B cell (primary cell): Measurements from ENCODE around the gene AHDC1. TPM values are rescaled to one million over a fixed set of nuclear protein-coding genes. Genes with fewer than 3 reads are reported as not detected.

Experiments used
- ATAC-seq: fragments of 200-7000 bp; cut with Tn5 transposase; one replicate; pipeline ENCODE4 v1.10.0; 2021; ENCODE audit warnings: low read depth, mild to moderate bottlenecking, moderate number of reproducible peaks, moderate library complexity
- CTCF ChIA-PET: fragments of 350-600 bp; sonication (Branson Sonifier 250); formaldehyde crosslinking; loops from one replicate; lab custom pipeline; 2021; ENCODE audit warnings: antibody characterized with exemption, inconsistent platforms; lab: Charles Lee
- POLR2A ChIA-PET: fragments of 350-600 bp; sonication (Branson Sonifier 250); formaldehyde crosslinking; loops from one replicate; lab custom pipeline; 2021; ENCODE audit warnings: antibody characterized with exemption; lab: Charles Lee
- DNase-seq: peaks from one replicate; pipeline ENCODE4 v3.0.0; 2013
- H2AFZ ChIP-seq: 2 replicates; pipeline ENCODE4 v1.6.1; 2012; ENCODE audit warnings: mild to moderate bottlenecking, low read depth, low read length; ENCODE audit not compliant: insufficient read depth, poor library complexity, severe bottlenecking
- H3K27ac ChIP-seq, 2 donors: 1 replicate in 1 of 2; 2 replicates in 1 of 2; pipeline ENCODE4 v1.5.1; 2012 to 2013; ENCODE audit warnings: low read length in 2 of 2, mild to moderate bottlenecking in 2 of 2, moderate library complexity in 1 of 2
- H3K27me3 ChIP-seq, 4 experiments: fragments of 200-600 bp in 1 of 4; sonication (generic) in 1 of 4; replicated peaks in 1 of 4; 1 replicate in 2 of 4; 2 replicates in 2 of 4; pipeline versions ENCODE4 v1.6.1 to v1.7.0; 2013 to 2016; ENCODE audit warnings: low read length in 3 of 4, mild to moderate bottlenecking in 2 of 4, mixed read lengths in 1 of 4, moderate library complexity in 1 of 4; ENCODE audit not compliant: insufficient read depth in 4 of 4, control insufficient read depth in 3 of 4; ENCODE audit errors: control extremely low read depth in 1 of 4
- H3K36me3 ChIP-seq, 2 experiments: replicated peaks in 1 of 2; 1 replicate in 1 of 2; 2 replicates in 1 of 2; pipeline versions ENCODE4 v1.6.1 to v1.7.1; 2013; ENCODE audit warnings: low read length in 1 of 2; ENCODE audit not compliant: insufficient read depth in 2 of 2, control insufficient read depth in 1 of 2; ENCODE audit errors: control extremely low read depth in 1 of 2, extremely low read depth in 1 of 2
- H3K4me1 ChIP-seq, 2 donors: fragments of 200-600 bp in 1 of 2; sonication (generic) in 1 of 2; 1 replicate in 1 of 2; 2 replicates in 1 of 2; pipeline versions ENCODE4 v1.5.1 to v1.6.1; 2013 to 2017; ENCODE audit warnings: low read length in 2 of 2; ENCODE audit not compliant: control insufficient read depth in 2 of 2, insufficient read depth in 2 of 2
- H3K4me2 ChIP-seq: replicated peaks from 2 replicates; pipeline ENCODE3; 2012; ENCODE audit warnings: mild to moderate bottlenecking, low read depth, low read length; ENCODE audit not compliant: poor library complexity, severe bottlenecking
- H3K4me3 ChIP-seq, 5 experiments: fragments of 200-600 bp in 1 of 5; sonication (generic) in 1 of 5; 1 replicate in 3 of 5; 2 replicates in 2 of 5; pipeline versions ENCODE4 v1.5.1 to v1.7.0; 2011 to 2016; ENCODE audit warnings: low read length in 4 of 5, mild to moderate bottlenecking in 4 of 5, low read depth in 2 of 5, control low read depth in 1 of 5, moderate library complexity in 1 of 5; ENCODE audit not compliant: insufficient read depth in 1 of 5; ENCODE audit errors: control extremely low read depth in 1 of 5, extremely low read depth in 1 of 5
- H3K79me2 ChIP-seq: fragments of 200-600 bp; sonication (generic); one replicate; pipeline ENCODE4 v1.6.0; 2016; ENCODE audit warnings: low read length; ENCODE audit not compliant: control insufficient read depth, insufficient read depth
- H3K9ac ChIP-seq: fragments of 200-600 bp; sonication (generic); 2 replicates; pipeline ENCODE4 v1.6.1; 2017; ENCODE audit warnings: mild to moderate bottlenecking, low read length, moderate library complexity
- H3K9me3 ChIP-seq, 3 donors: one replicate each; pipeline versions ENCODE4 v1.6.1 to v1.7.1; 2013; ENCODE audit warnings: low read length in 2 of 3; ENCODE audit not compliant: control insufficient read depth in 2 of 3, insufficient read depth in 1 of 3; ENCODE audit errors: control extremely low read depth in 1 of 3
- H4K20me1 ChIP-seq: 2 replicates; pipeline ENCODE4 v1.6.0; 2012; ENCODE audit warnings: mild to moderate bottlenecking, low read length; ENCODE audit not compliant: insufficient read depth, control insufficient read depth, poor library complexity, severe bottlenecking
- H3K27ac Mint-ChIP-seq: one replicate; pipeline ENCODE4 v1.8.0; 2021; ENCODE audit warnings: mixed read lengths
- H3K27me3 Mint-ChIP-seq: one replicate; pipeline ENCODE4 v1.8.0; 2021; ENCODE audit warnings: mixed read lengths
- H3K4me1 Mint-ChIP-seq: one replicate; pipeline ENCODE4 v1.8.0; 2021; ENCODE audit warnings: mixed read lengths
- H3K4me3 Mint-ChIP-seq: one replicate; pipeline ENCODE4 v1.8.0; 2021; ENCODE audit warnings: mixed read lengths
- H3K9me3 Mint-ChIP-seq: one replicate; pipeline ENCODE4 v1.8.0; 2022; ENCODE audit warnings: mixed read lengths; ENCODE audit not compliant: insufficient read depth
- CTCF ChIP-seq: fragments of 200-600 bp; IDR thresholded peaks from one replicate; pipeline ENCODE4 v1.8.0; 2022; ENCODE audit warnings: antibody characterized with exemption, mild to moderate bottlenecking
- EZH2 ChIP-seq: IDR thresholded peaks from 2 replicates; pipeline ENCODE4 v1.6.1; 2012; ENCODE audit warnings: borderline replicate concordance, low read depth, mild to moderate bottlenecking, moderate library complexity, low read length; ENCODE audit not compliant: insufficient read depth, poor library complexity, severe bottlenecking
- WGBS: methylation state at CpG from one replicate; pipeline ENCODE4 v1.1.5; 2013; ENCODE audit warnings: missing lambda C conversion rate; ENCODE audit not compliant: insufficient coverage; 5-methylcytosine and 5-hydroxymethylcytosine counted together
- intact Hi-C: fragments of 100-400 bp; cut with micrococcal nuclease; formaldehyde crosslinking; loops from one replicate; pipeline ENCODE4 v1.10.0; 2022
- polyA plus RNA-seq: library from polyadenylated mRNA; depleted of rRNA; stranded (reverse); fragments of >200 nt; gene quantifications from 2 replicates; pipeline ENCODE4 v1.2.3, GENCODE V29; 2012
- total RNA-seq, 2 donors: library from RNA; stranded (reverse); fragments of 120-200 nt in 1 of 2; gene quantifications; 1 replicate in 1 of 2; 2 replicates in 1 of 2; pipeline versions ENCODE4 v1.2.3 to v1.2.4, GENCODE V29; 2013 to 2022

Gene AHDC1
- total and polyA plus RNA-seq, 2 donors (not counting 1 experiment from before 2014, with no cell fraction given): 6.2 to 32.0 TPM

- peak overlapping the region; percentile 1 for H3K27ac Mint-ChIP-seq
Observed at GRCh38 chr1:27536010-27536757, 67.8 kb downstream of the AHDC1 start.

More at GRCh38 chr1:27536010-27536757, 67.8 kb downstream of the AHDC1 start:
- no peaks in the 10 kb centered on the region for H4K20me1 ChIP-seq
- no peaks in the 10 kb centered on the region for H3K4me1 Mint-ChIP-seq
- intact Hi-C loops: no loop called here
- WGBS: 96% methylated on average over 13 of the region's 15 CpGs
- H3K9ac ChIP-seq: no peak overlapping the region
- no peaks in the 10 kb centered on the region for H3K27me3 ChIP-seq
- H3K4me2 ChIP-seq: no peak overlapping the region
- no peak for ATAC-seq
- no peaks in the 10 kb centered on the region for H3K27me3 Mint-ChIP-seq
- TF ChIP-seq EZH2: no peak
- no peak for TF ChIP-seq CTCF
- no peak for DNase-seq
- no peaks in the 10 kb centered on the region for H3K9me3 ChIP-seq
- H3K4me1 ChIP-seq: no peaks in the 10 kb centered on the region
- no peak overlapping the region for H2AFZ ChIP-seq
- peaks cover 0 to 16% of the 10 kb centered on the region in 2 experiments for H3K36me3 ChIP-seq
- no peak overlapping the region for H3K4me3 Mint-ChIP-seq
- no peak overlapping the region for H3K27ac ChIP-seq
- CTCF ChIA-PET: no interaction called here
- no peak overlapping the region for H3K4me3 ChIP-seq
- POLR2A ChIA-PET: no interaction called here
- H3K79me2 ChIP-seq: no peaks in the 10 kb centered on the region
- H3K9me3 Mint-ChIP-seq: no peaks in the 10 kb centered on the region
